Endometrial microvascular endothelial cells (primary cell): Measurements from ENCODE around the gene RUNX1. TPM values are rescaled to one million over a fixed set of nuclear protein-coding genes. Genes with fewer than 3 reads are reported as not detected.

Source experiments
- in situ Hi-C: cut with HindIII; loops from 2 replicates; pipeline ENCODE4 v1.10.0; 2017; ENCODE audit warnings: low sequenced_read_pairs, low pct_unique_long_range_greater_than_20kb; ENCODE audit errors: inconsistent ontology term
- total RNA-seq: library from RNA; depleted of rRNA; stranded (reverse); fragments of >200 nt; gene quantifications from one replicate; pipeline ENCODE4 v1.2.3, GENCODE V29; 2015; ENCODE audit errors: inconsistent ontology term

The RUNX1 gene
- total RNA-seq, 1 donor from 2014 or later: 14.5 TPM

DNA sequence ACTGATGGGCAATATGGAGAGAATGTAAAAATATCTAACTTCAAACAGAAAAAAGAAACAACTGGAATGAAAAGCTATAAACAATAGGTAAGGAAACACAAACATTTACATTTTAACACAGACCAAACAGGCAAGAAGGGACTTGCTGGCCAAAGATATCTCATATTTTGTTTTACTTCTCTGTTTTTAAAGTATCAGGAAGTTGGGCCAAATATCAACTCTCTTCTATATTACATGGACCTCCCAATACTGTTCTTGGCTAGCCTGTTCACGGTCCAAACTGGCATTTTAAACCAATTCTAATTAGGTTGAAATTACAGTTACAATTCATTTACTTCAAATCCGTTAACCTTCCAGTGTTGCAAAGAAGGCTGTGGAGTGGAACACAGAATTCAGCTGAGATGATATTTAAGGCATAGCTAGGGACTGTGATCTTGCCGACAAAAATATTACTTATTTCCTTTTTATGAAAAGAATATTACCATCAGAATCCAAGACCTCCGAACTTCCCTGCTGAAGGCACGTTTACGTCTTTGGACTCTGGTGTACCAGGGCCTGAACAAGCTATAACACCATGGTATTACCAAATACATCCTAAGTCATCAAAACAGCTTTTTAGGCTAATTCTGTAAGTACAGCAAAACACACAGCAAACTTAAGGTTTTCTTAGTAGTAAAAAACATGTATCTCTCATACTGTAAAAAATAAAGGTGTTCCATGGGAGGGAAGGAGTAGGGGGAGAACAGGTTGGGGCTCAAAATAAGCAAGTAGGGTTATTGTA lies 165.4 kb downstream of the RUNX1 start:
- in situ Hi-C loops: loop anchor here (10.0 kb wide), 1 partner anchor 79 kb away; no protein-coding TSS in a partner anchor

DNA sequence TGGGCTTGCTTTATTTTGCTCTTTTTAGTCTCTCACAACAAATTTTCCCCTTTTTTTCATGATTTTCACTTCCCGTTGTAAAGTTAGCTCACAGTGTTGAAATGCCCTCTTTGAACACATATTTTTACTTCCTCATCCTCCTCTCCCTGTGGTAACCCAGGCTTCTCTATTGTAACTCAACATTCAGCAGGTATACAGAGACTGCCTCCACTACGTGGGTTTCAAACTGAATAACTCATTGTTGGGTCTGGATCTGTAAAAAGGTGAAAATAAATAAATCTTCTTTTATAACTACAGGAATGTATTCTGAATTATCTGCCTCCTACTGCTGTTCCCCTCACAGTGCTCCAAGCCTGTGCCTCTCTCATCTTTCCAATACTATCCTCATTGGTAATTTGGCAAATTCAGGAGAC lies 166.4 kb downstream of the RUNX1 start:
- in situ Hi-C loops: loop anchor here (10.0 kb wide), 1 partner anchor 78 kb away; no protein-coding TSS in a partner anchor

DNA sequence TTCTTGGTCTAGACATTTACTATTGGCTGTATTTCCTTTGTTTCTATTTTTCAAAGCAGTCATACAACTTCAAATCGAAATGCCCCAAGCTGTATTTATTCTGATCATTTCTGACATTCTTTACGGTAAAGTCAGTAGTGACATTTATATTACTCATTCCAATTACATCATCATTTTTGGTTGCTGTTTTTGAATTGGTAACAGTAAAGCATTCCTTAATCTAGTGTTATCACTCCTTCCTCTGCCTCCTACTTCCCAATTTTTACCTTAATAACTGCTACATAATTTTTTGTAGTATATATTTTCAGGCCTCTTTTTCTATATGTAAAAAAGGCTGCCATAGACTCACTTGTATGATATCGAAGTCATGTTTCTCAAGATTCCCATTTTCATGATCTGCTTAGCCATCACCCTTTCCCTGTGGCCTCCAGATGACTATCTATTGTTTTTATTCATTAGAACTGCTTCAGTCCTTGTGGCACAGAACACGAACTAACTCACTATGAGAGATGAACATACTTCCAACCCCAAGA lies 167.2 kb downstream of the RUNX1 start:
- in situ Hi-C loops: loop anchor here (10.0 kb wide), 1 partner anchor 77 kb away; no protein-coding TSS in a partner anchor

DNA sequence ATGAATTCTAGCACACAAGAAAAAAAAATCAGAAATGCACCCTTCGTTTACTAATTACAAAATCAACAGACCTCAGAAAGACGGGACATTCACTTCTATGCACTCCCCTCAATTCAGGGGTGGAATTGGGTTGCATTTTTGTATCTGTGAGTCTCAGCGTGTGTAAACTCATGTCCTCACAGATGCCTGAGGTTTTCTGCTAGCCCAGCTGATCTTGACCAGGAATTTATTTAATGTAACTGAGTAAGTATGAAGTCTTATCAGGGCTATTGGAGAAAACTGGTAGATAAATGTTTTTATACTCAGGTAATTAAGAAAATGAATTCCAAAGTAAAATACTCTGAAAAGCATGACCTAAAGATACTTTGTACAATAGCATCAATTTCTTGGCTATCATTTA lies 167.7 kb downstream of the RUNX1 start:
- in situ Hi-C loops: loop anchor here (10.0 kb wide), 1 partner anchor 77 kb away; no protein-coding TSS in a partner anchor

DNA sequence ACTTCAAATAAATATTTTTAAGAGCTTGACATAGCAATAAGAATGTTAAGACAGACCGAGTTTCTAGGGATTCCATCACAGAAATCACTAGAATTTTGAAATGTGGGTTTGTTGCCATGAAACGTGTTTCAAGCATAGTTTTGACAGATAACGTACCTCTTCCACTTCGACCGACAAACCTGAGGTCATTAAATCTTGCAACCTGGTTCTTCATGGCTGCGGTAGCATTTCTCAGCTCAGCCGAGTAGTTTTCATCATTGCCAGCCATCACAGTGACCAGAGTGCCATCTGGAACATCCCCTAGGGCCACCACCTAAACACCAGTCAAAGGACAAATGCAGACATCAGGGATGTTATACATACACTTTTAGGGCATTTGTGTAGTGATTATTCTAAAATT lies 168.7 kb downstream of the RUNX1 start:
- in situ Hi-C loops: loop anchor here (10.0 kb wide), 1 partner anchor 76 kb away; no protein-coding TSS in a partner anchor

DNA sequence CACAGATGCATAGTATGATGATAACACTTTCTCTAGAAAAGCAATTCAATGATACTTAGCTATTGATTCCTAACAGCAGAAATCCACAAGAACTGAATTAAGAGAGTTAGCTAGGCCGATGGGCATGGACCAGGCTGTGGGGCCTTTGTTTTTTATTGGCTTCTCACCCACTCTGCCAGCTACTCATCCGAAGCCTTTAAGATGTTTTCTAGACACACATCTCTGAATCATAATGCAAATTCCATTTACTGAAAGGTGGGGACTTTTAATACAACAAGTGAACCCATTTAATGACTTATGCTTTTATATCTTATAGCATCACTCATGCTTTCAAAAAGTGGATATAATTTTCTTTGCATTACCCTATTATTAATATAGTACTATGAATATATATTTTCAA lies 170.2 kb downstream of the RUNX1 start:
- in situ Hi-C loops: no loop called here

DNA sequence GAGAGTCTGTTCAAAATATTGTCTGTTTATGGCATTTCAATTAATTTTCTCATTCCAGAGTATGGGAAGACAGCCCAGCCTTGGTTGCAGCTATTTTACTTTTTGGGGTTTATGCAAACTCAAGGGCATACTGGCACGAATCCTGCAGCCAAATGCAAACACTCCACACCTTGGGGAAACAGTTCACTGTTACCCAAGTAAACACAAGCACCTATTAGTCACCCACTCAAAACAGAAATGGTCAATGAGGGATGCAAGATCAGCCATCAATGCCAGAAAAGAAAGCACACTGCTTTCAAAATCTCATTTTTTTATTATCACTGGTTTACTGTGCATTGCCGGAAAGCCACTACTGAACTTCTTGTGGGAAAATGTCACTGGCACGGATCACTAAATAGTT lies 170.6 kb downstream of the RUNX1 start:
- in situ Hi-C loops: no loop called here

DNA sequence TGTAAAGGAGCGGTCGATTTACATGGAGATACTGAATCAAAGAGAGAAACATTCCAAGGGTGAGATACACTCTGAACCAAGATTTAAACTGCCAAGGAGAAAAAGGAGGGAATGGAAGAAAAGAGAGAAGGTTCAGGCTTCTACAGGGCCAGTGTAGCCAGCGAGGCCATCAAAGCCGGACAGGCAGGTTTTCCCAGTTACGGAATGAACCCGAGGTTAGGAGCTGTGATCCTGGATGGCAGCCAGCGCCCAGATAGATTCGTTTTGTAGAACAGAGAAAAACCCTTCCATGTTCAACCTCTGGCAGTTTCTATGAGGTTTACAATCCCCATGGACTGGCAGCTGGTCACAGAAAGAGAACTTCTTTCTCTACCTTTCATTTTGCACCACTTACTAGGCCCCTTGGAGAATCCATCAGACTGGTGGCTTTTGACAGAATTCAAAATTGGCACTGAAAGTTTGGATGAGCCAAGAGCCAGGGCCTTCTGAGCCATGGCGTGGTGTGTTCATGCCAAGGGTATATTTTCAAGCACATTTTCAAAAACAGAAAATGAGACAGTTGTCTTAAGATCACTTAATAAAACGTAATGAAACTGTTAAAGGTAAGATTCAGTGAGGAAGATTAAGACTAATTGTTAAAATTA lies 171.5 kb downstream of the RUNX1 start:
- in situ Hi-C loops: no loop called here

DNA sequence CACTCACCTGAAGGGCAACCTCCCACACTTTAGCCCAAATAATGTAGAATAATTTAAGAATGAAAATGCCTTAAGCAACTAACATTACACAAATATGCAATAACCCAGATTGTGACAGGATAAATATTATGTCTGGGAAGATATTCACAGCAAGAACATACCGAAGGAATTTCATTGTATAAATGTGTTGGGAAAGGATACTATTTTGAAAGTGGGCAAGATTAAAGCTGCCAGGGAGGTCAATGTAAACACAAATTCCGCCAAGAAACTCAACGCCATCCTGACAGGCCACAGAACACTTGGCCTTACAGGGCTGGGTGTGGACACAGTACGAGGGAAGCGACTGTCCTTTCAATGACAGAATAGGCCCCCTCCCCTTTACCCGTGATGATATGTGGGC lies 173.3 kb downstream of the RUNX1 start:
- in situ Hi-C loops: no loop called here

DNA sequence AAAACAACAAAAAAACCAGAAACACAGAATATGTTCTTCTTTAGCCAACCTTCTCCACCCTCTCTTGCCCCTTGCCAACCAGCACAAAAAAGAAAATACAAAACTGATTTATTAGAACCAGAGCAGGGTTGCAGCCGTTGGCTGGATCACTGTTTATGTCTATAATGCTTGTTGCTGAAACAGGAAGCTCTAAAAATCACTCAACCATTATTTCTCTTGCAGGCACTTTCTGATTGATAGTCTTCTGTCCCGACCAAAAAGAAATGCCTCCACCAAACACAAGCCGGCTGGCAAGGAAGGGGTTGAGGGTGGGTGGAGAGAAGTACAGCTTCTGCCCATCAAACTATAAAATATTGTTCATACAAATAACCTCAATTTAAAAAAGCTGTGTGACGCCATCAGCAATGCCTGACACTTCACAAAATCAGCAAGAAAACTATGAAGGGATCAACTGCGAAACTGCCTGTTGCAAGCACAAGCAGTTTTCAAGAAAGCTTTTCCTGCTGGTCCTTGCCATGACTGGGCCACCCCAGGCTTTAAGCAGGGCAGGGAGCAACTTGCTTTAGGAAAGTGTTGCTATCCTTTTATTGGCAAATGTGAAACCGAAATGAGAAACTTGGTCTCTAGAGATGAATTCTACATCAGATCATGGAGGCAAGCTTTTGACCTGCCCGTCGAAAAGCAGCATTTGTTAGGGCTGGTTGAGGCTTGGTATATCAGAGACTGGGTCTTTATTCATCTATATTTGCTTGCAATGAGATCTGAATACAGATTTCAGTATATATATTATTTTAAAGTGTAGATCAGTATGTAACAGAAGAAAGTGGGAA lies 174.2 kb downstream of the RUNX1 start:
- in situ Hi-C loops: no loop called here

DNA sequence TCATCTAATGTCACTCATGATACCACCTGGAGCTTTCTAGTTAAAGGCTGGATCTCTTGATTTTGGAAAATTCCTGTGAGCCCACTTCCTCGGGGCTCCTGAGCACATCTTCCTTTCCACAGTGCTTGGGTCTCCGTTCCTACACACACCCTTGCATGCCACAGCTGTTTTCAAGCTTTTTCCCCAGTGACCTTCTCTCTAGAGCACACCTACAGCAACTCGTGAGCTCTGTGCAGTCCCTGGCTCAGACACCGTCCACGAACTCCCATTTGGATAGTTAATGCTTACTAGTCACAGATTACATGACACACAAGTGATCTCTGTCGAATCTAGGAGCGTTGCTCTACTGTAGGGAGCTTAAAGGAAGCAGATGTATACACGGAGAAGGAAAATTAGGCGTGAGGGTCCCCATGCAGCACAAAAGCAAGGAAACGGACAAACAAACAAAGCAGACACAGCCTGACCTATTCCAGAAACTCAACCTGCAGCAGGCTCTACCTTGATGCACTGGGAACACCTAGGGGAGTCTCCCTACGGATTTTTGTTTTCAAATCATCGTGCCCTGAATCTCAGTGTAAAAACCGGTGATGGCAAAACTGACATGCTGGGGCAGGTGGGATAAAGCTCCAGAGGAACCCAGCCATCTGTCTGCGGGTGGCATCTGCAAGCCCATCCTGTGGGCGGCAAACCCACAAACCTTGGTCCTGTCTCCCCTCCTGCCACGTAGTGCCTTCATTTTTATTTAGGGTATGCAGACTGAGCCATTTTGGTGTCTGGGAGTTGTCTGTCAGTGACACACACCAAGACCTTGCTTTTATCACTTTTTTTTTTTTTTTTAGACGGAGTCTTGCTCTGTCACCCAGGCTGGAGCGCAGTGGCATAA lies 177.8 kb downstream of the RUNX1 start:
- in situ Hi-C loops: no loop called here

DNA sequence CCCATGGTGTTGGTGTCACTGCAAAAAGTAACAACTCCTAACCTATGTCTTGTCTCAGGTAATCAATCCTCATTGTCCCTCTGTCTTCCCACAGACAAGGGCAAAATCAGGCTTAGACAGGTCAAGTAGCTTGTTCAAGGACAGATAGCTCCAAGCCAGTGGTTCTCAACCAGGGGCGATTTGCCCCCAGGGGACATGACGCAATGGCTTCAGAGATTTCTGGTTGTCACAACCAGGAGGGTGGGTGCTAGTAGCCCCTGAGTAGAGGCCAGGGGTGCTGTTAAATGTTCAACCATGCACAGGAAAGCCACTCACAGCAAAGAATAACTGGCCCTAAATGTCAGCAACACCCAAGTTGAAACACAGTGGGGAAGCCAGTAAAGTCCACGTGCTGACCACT lies 178.9 kb downstream of the RUNX1 start:
- in situ Hi-C loops: no loop called here

DNA sequence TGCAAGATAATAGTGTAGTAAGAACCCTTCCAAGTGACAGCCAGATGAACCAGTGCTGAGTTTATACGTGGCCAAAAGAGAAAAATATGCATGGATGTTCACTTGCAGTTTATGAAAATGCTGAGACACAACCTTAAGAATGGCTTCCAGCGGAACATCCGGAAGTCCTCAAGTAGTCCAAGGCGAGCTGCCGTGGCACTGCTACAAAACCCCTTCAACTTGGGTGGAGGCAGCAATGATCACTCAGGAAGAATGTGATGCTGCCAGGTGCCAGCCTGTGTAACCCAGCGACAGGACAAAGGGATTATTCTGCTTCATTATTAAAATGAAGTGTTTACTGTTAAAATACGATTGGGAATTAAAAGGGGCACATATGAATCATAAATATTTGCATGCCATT lies 179.6 kb downstream of the RUNX1 start:
- in situ Hi-C loops: no loop called here

DNA sequence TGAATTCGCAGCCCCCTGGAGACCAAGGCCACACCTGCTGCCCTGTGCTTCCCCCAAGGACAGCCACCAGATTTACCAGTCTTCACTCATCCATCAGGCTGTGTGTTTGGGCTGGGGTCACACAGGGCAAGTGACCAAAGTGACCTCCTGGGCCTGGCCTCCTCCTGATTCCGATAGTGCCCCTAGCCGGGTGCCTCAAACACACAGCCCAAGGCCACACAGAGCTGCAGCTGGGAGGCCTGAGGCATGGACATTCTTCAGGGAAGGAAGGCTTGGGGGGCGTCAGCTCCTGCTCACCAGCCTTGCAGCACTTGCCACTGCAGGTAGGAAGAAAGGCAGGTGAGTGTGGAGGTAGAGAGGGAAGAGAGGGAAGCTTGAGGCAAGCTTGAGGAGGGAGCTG lies 181.3 kb downstream of the RUNX1 start:
- in situ Hi-C loops: no loop called here

DNA sequence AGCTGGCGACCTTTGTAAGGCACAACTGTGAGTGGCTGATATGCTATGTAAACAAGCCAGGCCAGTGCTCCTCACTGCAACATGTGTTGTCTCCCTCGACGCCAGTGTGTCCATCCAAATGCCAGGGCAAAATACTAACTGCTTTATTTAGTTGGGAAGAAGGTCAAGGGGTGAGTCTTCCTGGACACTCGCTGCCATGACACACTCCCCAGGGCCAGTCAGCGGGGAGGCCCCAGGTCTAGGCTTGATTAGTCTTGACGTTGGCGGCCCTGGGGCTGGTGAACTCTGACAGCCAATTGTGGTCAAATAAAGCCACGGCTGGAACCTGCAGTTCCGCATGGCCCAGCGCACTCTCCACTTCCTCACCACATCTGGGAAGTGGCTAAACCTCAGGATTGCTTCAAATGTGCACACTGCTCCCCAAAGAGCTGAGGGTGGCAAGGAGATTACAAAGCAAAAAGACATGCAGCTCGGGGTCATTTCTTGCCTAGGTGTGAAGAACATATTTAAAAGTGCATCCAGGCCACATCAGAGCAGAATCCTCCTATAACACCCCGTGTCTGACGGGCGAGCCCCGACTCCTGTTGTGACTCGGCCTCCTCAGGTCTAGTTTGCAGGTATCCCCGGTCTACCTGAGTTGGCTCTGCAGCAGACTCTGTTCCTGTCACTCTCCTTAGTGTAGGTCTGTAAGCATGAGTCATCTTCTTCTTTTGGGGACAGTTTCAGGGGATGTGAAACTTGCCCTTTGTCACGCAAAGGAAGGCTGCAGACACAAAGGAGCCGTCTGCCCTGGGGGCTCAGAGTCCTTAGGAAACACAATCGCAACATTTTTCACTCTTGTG lies 183.5 kb downstream of the RUNX1 start:
- in situ Hi-C loops: no loop called here

DNA sequence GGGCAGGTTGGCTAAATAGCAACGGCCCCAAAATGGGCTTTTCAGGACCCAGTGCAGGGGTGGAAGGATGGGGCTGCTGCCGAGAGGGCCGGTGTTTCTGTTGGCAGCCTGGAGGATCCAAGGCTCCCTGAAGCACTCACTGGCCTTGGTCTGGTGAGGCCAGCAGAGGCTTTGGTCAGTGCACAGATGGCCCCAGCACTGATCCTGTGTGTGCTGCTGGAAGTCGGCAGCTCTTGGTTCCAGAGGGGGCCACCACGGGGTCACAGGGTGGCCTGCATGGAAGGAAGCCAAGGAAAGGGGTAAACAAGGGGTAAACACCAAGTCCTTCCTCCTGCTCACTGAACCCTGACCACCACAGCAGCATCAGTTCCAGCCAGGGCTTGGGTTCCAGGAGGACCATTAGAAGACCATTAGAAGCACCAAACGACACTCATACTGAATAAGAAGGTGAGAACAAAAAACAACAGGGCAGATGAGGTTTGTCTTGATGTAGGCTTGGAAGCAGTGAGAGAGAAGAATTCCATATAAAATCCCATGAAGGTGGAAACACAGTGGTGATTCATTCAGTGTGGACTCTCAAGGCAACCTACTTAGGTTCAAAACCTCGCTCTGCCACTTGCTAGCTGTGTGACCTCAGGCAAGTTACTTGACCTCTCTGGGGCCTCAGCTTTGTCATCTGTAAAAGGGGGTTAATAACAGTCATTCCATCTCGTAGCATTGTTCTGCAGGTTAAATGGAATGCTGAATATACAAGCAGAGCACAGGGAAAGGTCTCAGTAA lies 184.5 kb downstream of the RUNX1 start:
- in situ Hi-C loops: no loop called here

DNA sequence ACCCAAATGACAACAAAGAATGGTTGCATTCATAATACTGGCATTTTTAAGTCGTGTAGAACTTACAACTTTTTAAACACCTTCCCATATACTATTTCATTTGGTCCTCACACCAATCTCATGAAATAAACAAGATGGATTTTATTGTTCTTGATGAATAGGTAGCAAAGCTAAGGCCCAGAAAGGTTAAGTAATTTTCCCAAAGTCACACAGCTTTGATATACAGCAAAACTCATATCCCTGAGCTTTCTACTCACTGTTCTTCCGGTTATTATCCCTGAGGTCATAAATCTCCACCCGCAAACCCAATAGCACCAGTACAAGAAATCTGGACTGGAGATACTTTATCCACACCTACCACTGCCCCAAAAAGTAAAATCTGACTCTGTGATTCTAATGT lies 186.2 kb downstream of the RUNX1 start:
- in situ Hi-C loops: no loop called here
